HUDEP-2 (cell line): ENCODE measurements around the gene H19.

ENCODE experiments used
- DNase-seq, 76 experiments: peaks; one replicate each; lab custom pipeline; 2025; ENCODE audit not compliant: unreplicated experiment in 76 of 76; lab: John Stamatoyannopoulos, UW

The H19 gene

GRCh38 chr11:1997755-1998154 is at the start of gene H19:
Gene H19, minus strand, starts transcription at chr11:1997842.
- no peak for DNase-seq

DNA sequence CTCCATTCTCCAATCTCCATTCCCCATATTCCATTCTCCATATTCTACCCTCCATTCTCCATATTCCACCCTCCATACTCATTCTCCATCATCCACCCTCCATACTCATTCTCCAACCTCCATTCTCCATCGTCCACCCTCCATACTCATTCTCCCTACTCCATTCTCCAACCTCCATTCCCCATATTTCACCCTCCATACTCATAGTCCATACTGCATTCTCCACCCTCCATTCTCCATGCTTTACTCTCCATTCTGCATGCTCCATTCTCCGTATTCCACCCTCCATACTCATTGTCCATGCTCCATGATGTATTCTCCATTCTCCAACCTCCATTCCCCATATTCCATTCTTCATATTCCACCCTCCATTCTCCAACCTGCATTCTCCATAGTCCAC is 44.3 kb upstream of the H19 start:
- no peak for DNase-seq

- DNase-seq = no peak
Observed at GRCh38 chr11:2041153-2041552, 43.5 kb upstream of the H19 start.

GRCh38 chr11:2039198-2039759 is 41.6 kb upstream of the H19 start:
- no peak for DNase-seq

- DNase-seq = no peak
Observed at GRCh38 chr11:2036863-2037486, 39.3 kb upstream of the H19 start.

- no peak for DNase-seq
Observed at GRCh38 chr11:2035382-2035781, 37.7 kb upstream of the H19 start.

GRCh38 chr11:2031058-2031457 is 33.4 kb upstream of the H19 start:
- no peak for DNase-seq

DNA sequence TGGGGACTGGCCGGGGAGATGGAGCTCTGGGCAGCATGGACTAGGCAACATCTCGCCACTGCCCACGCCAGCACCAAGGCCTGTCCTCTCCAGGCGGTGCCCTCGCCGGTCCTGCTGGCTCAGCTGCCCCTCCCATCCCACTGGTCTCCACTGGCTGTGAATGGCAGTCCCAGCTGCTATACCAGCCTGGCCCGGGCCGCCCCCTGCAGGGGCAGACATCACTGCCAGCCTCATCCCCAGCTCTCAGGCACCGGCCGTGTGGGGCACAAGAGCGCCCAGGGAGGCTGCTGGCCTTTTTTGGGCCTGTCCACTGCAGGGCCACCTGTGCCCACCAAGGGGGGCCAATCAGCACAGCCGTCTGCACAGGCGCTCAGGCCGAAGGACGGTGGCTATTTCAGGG is 30.1 kb upstream of the H19 start:
- no peak for DNase-seq

DNA sequence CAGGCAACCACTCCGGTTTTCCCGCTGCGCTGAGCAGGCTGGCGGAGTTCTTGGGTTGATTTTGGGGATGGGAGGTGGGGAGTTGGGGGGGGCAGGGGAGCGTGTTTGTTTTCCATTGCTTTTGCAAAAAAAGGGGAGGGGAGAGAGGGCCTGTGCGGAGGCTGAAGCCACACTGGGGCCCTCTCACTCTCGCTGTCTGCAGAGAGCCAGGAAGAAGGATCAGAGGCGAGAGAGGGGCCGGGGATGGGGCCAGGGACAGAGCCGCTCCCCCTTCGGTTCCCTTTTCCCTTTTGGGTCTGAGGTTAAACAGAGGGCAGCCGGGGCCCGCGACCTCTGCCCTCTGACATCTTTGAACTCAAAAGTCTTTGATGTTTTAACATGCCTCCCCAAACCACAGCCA is 17.4 kb upstream of the H19 start:
- DNase-seq = no peak

- DNase-seq = no peak
Observed at GRCh38 chr11:2012440-2012839, 14.8 kb upstream of the H19 start.

DNA sequence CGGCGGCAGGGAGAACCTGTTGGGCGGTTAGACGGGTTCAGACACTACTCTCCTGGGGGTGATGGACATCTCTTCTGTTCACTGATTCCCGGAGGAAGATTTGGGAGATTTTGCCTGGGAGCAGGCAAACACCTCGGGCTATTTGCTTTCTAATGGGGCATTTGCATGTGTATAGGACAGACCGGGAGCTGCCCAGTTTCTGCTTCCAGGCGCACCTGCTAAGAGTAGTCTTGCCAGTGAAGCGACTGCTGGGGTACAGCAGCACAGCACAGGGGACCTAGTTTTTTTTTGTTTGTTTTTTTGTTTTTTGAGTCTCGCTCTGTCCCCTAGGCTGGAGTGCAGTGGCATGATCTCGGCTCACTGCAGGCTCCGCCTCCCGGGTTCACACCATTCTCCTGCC is 6.8 kb upstream of the H19 start:
- DNase-seq = no peak

GRCh38 chr11:2002807-2003206 is 5.2 kb upstream of the H19 start:
- DNase-seq = no peak

DNA sequence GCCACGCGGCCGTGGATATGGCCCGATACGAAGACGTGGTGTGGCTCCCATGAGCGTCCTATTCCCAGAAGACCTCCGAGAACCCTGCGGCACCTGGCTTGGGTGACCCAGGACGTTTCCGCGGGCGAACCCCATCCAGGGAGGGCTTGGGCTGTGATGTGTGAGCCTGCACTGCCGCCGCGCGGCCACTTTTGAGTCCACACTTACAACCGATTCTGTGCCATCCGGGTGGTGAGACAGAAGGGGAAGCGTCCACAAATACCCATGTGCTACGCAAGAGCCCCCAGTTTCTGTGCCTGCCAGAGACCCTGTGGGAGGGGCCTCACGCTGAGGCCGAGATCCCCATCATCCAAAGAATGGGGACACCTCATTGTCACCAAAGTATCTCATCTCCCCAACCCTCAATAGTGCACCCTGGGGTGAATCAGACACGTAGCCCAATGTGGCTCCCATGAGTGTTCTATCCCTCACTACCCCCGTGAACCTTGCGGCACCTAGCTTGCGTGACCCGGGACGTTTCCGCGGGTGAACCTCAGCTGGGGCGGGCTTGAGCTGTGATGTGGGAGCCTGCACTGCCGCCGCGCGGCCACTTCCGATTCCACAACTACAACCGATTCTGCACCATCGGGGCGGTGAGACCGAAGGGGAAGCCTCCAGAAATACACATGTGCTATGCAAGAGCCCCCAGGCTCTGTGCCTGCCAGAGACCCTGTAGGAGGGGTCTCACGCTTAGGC is 4.6 kb upstream of the H19 start:
- DNase-seq = no peak

DNA sequence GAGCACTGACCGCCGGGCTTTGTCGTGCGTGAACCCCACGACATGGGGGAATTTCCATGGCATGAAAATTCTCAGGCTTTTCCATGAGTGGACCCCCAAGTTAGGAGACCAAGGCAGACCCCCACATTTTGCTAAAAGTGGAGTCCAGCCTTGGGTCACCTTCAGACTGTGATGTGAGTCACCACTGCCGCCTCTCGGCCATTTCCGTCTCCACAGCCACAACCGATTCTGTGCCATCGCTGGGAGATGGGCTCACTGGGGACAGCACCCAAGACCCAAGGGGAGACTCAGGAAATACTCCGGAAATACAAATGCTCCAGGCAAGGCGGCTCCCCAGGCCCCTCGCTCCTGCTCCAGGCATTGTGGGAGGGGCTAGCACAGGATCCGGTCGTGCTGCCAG is 1.2 kb upstream of the H19 start:
- no peak for DNase-seq

DNA sequence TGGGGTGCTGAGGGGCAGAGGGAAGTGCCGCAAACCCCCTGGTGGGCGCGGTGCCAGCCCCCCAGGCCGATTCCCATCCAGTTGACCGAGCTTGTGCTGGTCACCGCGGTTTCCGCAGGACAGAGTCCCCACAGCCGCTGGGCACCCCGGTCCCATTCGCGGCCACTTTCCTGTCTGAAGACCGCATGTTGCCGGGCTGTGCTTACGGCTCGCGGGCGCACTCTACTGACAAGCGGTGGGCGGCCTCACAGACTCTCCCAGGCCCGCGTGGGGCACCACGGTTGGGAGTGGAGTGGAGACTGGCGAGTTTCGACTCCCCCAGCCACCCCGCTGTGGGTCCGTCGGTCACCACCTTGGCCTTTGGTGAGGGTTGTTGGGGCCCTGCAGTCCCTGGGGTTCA is 648 bp upstream of the H19 start:
- DNase-seq = no peak

- DNase-seq = no peak
Observed at GRCh38 chr11:1994121-1994520, 3.5 kb downstream of the H19 start.

GRCh38 chr11:1992111-1992510 is 5.5 kb downstream of the H19 start:
- no peak for DNase-seq

GRCh38 chr11:1990872-1991578 is 6.6 kb downstream of the H19 start:
- DNase-seq = no peak

GRCh38 chr11:1989953-1990352 is 7.7 kb downstream of the H19 start:
- DNase-seq = no peak

GRCh38 chr11:1988667-1989317 is 8.8 kb downstream of the H19 start:
- DNase-seq = no peak

DNA sequence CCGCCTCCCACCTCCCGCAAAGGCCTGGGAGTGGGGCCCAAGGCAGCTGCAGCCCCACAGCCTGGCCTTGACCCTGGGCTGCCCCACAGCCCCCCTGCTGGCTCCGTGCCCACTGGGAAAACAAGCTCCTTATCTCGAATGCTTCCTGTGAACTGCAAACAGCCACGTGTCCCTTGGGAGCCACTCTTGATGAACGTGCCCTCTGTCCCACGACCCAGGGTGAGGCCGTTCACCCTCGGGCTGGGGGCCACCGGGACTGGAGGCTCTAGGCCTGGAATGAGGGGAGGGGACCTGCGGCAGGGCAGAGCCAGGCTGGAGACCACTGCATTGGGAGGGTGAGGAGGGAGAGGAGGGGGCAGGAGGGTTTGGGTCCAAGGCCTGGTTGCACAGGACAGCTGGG is 9.5 kb downstream of the H19 start:
- DNase-seq = no peak
